Panc1 (cell line): Measurements from ENCODE around the gene RELL1.

ENCODE experiments used
- POLR2AphosphoS5 ChIP-seq: IDR thresholded peaks from 2 replicates; pipeline ENCODE4 v1.6.1; 2012; ENCODE audit warnings: mild to moderate bottlenecking, low read depth, low read length, moderate library complexity
- TCF7L2 ChIP-seq: IDR thresholded peaks from 2 replicates; pipeline ENCODE4 v1.6.1; 2011; ENCODE audit warnings: mild to moderate bottlenecking, low read depth, low read length, inconsistent platforms
- TF ChIP-seq, protein P1 (sequence below): fragments of 450-650 bp; IDR thresholded peaks from 2 replicates; pipeline ENCODE4 v1.5.1; 2017; ENCODE audit warnings: mild to moderate bottlenecking
- TF ChIP-seq, protein P2 (sequence below), 2 experiments: IDR thresholded peaks; 2 replicates each; pipeline ENCODE4 v1.6.1; 2011 to 2012; ENCODE audit warnings: low read depth in 2 of 2, control low read depth in 1 of 2, low read length in 1 of 2, mild to moderate bottlenecking in 1 of 2, moderate library complexity in 1 of 2; ENCODE audit not compliant: insufficient read depth in 1 of 2

DNA sequence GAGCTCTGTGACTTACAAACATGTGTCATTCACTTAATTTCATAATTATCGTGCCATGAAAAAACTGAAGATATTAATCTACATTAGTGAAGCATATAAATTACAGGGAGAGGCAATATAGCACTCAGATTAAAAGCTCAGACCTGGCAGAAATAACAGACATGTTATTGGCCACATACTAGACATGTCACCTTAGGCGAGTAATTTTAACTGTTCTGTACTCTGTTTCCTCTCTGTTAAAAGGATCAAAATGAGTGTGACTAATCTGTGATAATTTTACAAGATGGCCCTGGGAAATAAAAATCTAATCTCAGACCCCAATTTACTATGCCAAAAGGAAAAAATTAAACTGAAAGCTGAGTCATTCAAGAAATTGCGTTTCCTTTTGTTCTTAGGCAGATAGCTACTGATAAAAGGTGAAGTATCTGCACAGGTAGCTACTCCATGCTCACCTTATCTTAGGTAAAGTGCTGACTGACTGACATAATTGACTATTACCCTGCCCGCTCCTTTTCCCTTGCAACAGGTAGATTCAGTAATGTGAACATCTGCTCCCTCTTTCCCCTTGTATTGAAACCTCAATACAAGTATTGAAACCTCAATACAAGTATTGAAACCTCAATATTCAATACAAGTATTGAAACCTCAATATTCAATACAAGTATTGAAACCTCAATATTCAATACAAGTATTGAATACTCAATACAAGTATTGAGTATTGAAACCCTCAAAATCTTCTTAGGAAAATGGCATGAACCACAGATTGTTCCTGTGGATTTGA is 33.2 kb downstream of the RELL1 start:
- TF ChIP-seq TCF7L2 (no peak), POLR2AphosphoS5 (no peak)
- TF ChIP-seq, protein P1, sequence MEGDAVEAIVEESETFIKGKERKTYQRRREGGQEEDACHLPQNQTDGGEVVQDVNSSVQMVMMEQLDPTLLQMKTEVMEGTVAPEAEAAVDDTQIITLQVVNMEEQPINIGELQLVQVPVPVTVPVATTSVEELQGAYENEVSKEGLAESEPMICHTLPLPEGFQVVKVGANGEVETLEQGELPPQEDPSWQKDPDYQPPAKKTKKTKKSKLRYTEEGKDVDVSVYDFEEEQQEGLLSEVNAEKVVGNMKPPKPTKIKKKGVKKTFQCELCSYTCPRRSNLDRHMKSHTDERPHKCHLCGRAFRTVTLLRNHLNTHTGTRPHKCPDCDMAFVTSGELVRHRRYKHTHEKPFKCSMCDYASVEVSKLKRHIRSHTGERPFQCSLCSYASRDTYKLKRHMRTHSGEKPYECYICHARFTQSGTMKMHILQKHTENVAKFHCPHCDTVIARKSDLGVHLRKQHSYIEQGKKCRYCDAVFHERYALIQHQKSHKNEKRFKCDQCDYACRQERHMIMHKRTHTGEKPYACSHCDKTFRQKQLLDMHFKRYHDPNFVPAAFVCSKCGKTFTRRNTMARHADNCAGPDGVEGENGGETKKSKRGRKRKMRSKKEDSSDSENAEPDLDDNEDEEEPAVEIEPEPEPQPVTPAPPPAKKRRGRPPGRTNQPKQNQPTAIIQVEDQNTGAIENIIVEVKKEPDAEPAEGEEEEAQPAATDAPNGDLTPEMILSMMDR, result no peak
- TF ChIP-seq, protein P2, sequence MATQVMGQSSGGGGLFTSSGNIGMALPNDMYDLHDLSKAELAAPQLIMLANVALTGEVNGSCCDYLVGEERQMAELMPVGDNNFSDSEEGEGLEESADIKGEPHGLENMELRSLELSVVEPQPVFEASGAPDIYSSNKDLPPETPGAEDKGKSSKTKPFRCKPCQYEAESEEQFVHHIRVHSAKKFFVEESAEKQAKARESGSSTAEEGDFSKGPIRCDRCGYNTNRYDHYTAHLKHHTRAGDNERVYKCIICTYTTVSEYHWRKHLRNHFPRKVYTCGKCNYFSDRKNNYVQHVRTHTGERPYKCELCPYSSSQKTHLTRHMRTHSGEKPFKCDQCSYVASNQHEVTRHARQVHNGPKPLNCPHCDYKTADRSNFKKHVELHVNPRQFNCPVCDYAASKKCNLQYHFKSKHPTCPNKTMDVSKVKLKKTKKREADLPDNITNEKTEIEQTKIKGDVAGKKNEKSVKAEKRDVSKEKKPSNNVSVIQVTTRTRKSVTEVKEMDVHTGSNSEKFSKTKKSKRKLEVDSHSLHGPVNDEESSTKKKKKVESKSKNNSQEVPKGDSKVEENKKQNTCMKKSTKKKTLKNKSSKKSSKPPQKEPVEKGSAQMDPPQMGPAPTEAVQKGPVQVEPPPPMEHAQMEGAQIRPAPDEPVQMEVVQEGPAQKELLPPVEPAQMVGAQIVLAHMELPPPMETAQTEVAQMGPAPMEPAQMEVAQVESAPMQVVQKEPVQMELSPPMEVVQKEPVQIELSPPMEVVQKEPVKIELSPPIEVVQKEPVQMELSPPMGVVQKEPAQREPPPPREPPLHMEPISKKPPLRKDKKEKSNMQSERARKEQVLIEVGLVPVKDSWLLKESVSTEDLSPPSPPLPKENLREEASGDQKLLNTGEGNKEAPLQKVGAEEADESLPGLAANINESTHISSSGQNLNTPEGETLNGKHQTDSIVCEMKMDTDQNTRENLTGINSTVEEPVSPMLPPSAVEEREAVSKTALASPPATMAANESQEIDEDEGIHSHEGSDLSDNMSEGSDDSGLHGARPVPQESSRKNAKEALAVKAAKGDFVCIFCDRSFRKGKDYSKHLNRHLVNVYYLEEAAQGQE (IDR thresholded peaks at IDR 0.05; ENCODE audit: insufficient read depth in 1 of 2, low read depth in 2 of 2, low read length in 1 of 2), result no peak
